SK-N-SH (cell line): ENCODE data around the gene GPC5. TPM values are rescaled to one million over a fixed set of nuclear protein-coding genes. Genes with fewer than 3 reads are reported as not detected.
A peak's percentile ranks its signal among the peaks of the same experiment; 100 is the strongest.

Experiments used
- CTCF ChIA-PET: fragments of 300-600, 350-600 bp; formaldehyde crosslinking; extraction: SDS; loops from one replicate; lab custom pipeline; 2021; lab: Yijun Ruan, JAX
- POLR2A ChIA-PET: fragments of 350-600 bp; sonication (Branson Sonifier 250); formaldehyde crosslinking; extraction: SDS; loops from one replicate; lab custom pipeline; 2020; ENCODE audit warnings: antibody characterized with exemption, inconsistent platforms; lab: Yijun Ruan, JAX
- DNase-seq: peaks from one replicate; pipeline ENCODE4 v3.0.0; 2012
- H2AFZ ChIP-seq: fragments of 200-600 bp; sonication (generic); 2 replicates; pipeline ENCODE4 v1.8.1; 2016; ENCODE audit warnings: antibody characterized with exemption, mild to moderate bottlenecking, low read depth
- H3F3A ChIP-seq: fragments of 200-600 bp; sonication (generic); replicated peaks from 2 replicates; pipeline ENCODE3; 2016; ENCODE audit warnings: antibody characterized with exemption, mild to moderate bottlenecking; ENCODE audit not compliant: insufficient read depth
- H3K27ac ChIP-seq, 2 experiments: fragments of 200-500 bp in 1 of 2; fragments of 200-600 bp in 1 of 2; sonication (Bioruptor generic) in 1 of 2; sonication (generic), shearing (Covaris generic) in 1 of 2; 2 replicates each; pipeline versions ENCODE4 v1.5.1 to v1.6.1; 2014 to 2016; ENCODE audit warnings: low read depth in 2 of 2, inconsistent platforms in 1 of 2, low read length in 1 of 2, mild to moderate bottlenecking in 1 of 2, mixed read lengths in 1 of 2
- H3K27me3 ChIP-seq: fragments of 200-600 bp; sonication (generic), shearing (Covaris generic); 2 replicates; pipeline ENCODE4 v1.6.1; 2016; ENCODE audit warnings: mixed run types; ENCODE audit not compliant: insufficient read depth
- H3K36me3 ChIP-seq, 2 experiments: fragments of 200-500 bp in 1 of 2; fragments of 200-600 bp in 1 of 2; sonication (Bioruptor generic) in 1 of 2; sonication (generic) in 1 of 2; replicated peaks in 1 of 2; 2 replicates each; pipeline versions ENCODE3 to v1.5.1; 2014 to 2016; ENCODE audit warnings: low read length in 1 of 2, mild to moderate bottlenecking in 1 of 2; ENCODE audit not compliant: insufficient read depth in 2 of 2, control insufficient read depth in 1 of 2
- H3K4me1 ChIP-seq, 2 experiments: fragments of 200-500 bp in 1 of 2; fragments of 200-600 bp in 1 of 2; sonication (Bioruptor generic) in 1 of 2; sonication (generic), shearing (Covaris generic) in 1 of 2; 2 replicates each; pipeline versions ENCODE4 v1.5.1 to v1.6.1; 2014 to 2016; ENCODE audit warnings: low read depth in 1 of 2, low read length in 1 of 2, mixed run types in 1 of 2; ENCODE audit not compliant: insufficient read depth in 2 of 2, control insufficient read depth in 1 of 2
- H3K4me2 ChIP-seq: fragments of 200-600 bp; sonication (generic), shearing (Covaris generic); 2 replicates; pipeline ENCODE4 v1.6.1; 2017; ENCODE audit warnings: mixed run types
- H3K4me3 ChIP-seq, 2 experiments: fragments of 200-500 bp in 1 of 2; fragments of 200-600 bp in 1 of 2; sonication (Bioruptor generic) in 1 of 2; sonication (generic), shearing (Covaris generic) in 1 of 2; 2 replicates each; pipeline versions ENCODE4 v1.5.1 to v1.8.1; 2014 to 2016; ENCODE audit warnings: low read depth in 2 of 2, inconsistent platforms in 1 of 2, low read length in 1 of 2, mild to moderate bottlenecking in 1 of 2, mixed read lengths in 1 of 2, moderate library complexity in 1 of 2
- H3K79me2 ChIP-seq: fragments of 200-600 bp; sonication (generic); 2 replicates; pipeline ENCODE4 v1.8.1; 2017; ENCODE audit warnings: mild to moderate bottlenecking; ENCODE audit not compliant: insufficient read depth
- H3K9ac ChIP-seq: fragments of 200-600 bp; sonication (generic); 2 replicates; pipeline ENCODE4 v1.6.1; 2017; ENCODE audit warnings: mixed run types
- H3K9me2 ChIP-seq: fragments of 200-600 bp; sonication (generic); 2 replicates; pipeline ENCODE4 v1.6.1; 2017; ENCODE audit warnings: mixed run types
- H3K9me3 ChIP-seq: fragments of 200-600 bp; sonication (generic); 2 replicates; pipeline ENCODE4 v1.6.1; 2017; ENCODE audit warnings: mixed run types, mild to moderate bottlenecking, moderate library complexity
- H4K20me1 ChIP-seq: fragments of 200-600 bp; sonication (generic); 2 replicates; pipeline ENCODE4 v1.6.1; 2017; ENCODE audit warnings: mild to moderate bottlenecking, mixed run types; ENCODE audit not compliant: insufficient read depth
- CHD2 ChIP-seq: fragments of 150-350 bp; IDR thresholded peaks from 2 replicates; pipeline ENCODE4 v1.6.1; 2018; ENCODE audit warnings: low read length; ENCODE audit not compliant: partially characterized antibody
- EZH2phosphoT487 ChIP-seq: fragments of 200-600 bp; sonication (generic); IDR thresholded peaks from 2 replicates; pipeline ENCODE4 v1.6.1; 2017; ENCODE audit warnings: low read depth, mixed run types, mild to moderate bottlenecking, antibody characterized with exemption, moderate library complexity, borderline replicate concordance
- FOXJ3 ChIP-seq: sonication (generic); formaldehyde crosslinking; IDR thresholded peaks from 2 replicates; pipeline ENCODE4 v1.5.1; 2020; ENCODE audit warnings: mild to moderate bottlenecking, missing genetic modification reagents
- GATA2 ChIP-seq: sonication (generic); formaldehyde crosslinking; IDR thresholded peaks from 2 replicates; pipeline ENCODE4 v1.5.0; 2020; ENCODE audit warnings: mild to moderate bottlenecking, missing genetic modification reagents
- IRF3 ChIP-seq: fragments of 150-350 bp; IDR thresholded peaks from 2 replicates; pipeline ENCODE4 v1.6.1; 2016; ENCODE audit warnings: mild to moderate bottlenecking, low read depth, low read length
- JUND ChIP-seq: IDR thresholded peaks from 2 replicates; pipeline ENCODE4 v1.4.0; 2012
- MAX ChIP-seq: IDR thresholded peaks from 2 replicates; pipeline ENCODE4 v1.4.0; 2012; ENCODE audit warnings: low read depth
- MEF2A ChIP-seq: IDR thresholded peaks from 2 replicates; pipeline ENCODE4 v1.4.0; 2012; ENCODE audit warnings: low read depth, borderline replicate concordance
- MXI1 ChIP-seq: IDR thresholded peaks from 2 replicates; pipeline ENCODE4 v1.6.1; 2012; ENCODE audit warnings: mild to moderate bottlenecking, low read depth, low read length, improper control_type of control experiment
- NFIC ChIP-seq: IDR thresholded peaks from 2 replicates; pipeline ENCODE4 v1.4.0; 2012; ENCODE audit warnings: borderline replicate concordance
- PBX3 ChIP-seq: IDR thresholded peaks from 2 replicates; pipeline ENCODE4; 2012
- POLR2AphosphoS5 ChIP-seq: IDR thresholded peaks from 2 replicates; pipeline ENCODE4 v1.6.1; 2012; ENCODE audit warnings: low read depth, low read length
- RAD21 ChIP-seq: IDR thresholded peaks from 2 replicates; pipeline ENCODE4 v1.6.1; 2012; ENCODE audit warnings: mild to moderate bottlenecking, low read length
- RCOR1 ChIP-seq: fragments of 150-350 bp; IDR thresholded peaks from 2 replicates; pipeline ENCODE4 v1.6.1; 2017; ENCODE audit warnings: antibody characterized with exemption, low read length
- RXRA ChIP-seq: IDR thresholded peaks from 2 replicates; pipeline ENCODE4 v1.4.0; 2012; ENCODE audit warnings: low read depth, mild to moderate bottlenecking, borderline replicate concordance
- SIN3A ChIP-seq: IDR thresholded peaks from 2 replicates; pipeline ENCODE4 v1.6.1; 2012; ENCODE audit warnings: low read depth, mild to moderate bottlenecking, low read length, moderate library complexity, borderline replicate concordance
- SMC3 ChIP-seq: IDR thresholded peaks from 2 replicates; pipeline ENCODE4 v1.6.1; 2012; ENCODE audit warnings: low read depth, low read length, improper control_type of control experiment
- TCF12 ChIP-seq: IDR thresholded peaks from 2 replicates; pipeline ENCODE4 v1.4.0; 2012
- USF1 ChIP-seq: IDR thresholded peaks from 2 replicates; pipeline ENCODE4 v1.4.0; 2012; ENCODE audit warnings: low read depth, borderline replicate concordance
- USF2 ChIP-seq: fragments of 150-350 bp; IDR thresholded peaks from 2 replicates; pipeline ENCODE4 v1.6.1; 2017; ENCODE audit warnings: antibody characterized with exemption, low read length, low read depth, borderline replicate concordance
- YY1 ChIP-seq: IDR thresholded peaks from 2 replicates; pipeline ENCODE4 v1.4.0; 2012; ENCODE audit warnings: low read depth, mild to moderate bottlenecking
- ZBTB33 ChIP-seq: IDR thresholded peaks from 2 replicates; pipeline ENCODE4 v1.4.0; 2012; ENCODE audit warnings: low read depth, borderline replicate concordance
- polyA plus RNA-seq, 3 experiments: library from polyadenylated mRNA; depleted of rRNA; stranded (reverse); fragments of >200 nt; gene quantifications; 2 replicates each; pipeline ENCODE4 v1.2.3, GENCODE V29; 2012

GPC5 gene
- polyA plus RNA-seq, 1 of the 3 experiments (the other 2 are of a cell fraction): 0.03 TPM

- no peak for TF ChIP-seq IRF3
- no peak for TF ChIP-seq USF1
- peak; percentile 43; the same call in 1 of the 2 replicates for TF ChIP-seq SMC3
- no peak for TF ChIP-seq TCF12
- no peak for TF ChIP-seq USF2
- no peak for TF ChIP-seq JUND
- TF ChIP-seq RXRA: no peak
- TF ChIP-seq RAD21: peak; percentile 83
- no peak for TF ChIP-seq PBX3
- TF ChIP-seq RCOR1: no peak
- TF ChIP-seq POLR2AphosphoS5: no peak
- no peak for TF ChIP-seq NFIC
Observed at GRCh38 chr13:91817250-91817649, 418.8 kb downstream of the GPC5 start (continued).

- Histone ChIP-seq H3K9ac (no peak overlapping the region), H3K36me3 (no peaks in the 10 kb centered on the region), H3K4me2 (no peak overlapping the region), H3K4me1 (no peaks in the 10 kb centered on the region), H3F3A (no peaks in the 10 kb centered on the region), H2AFZ (no peak overlapping the region), H3K4me3 (no peak overlapping the region), H3K27ac (no peak overlapping the region), H3K27me3 (no peaks in the 10 kb centered on the region), H3K9me2 (no peaks in the 10 kb centered on the region), H3K9me3 (no peaks in the 10 kb centered on the region; the same call in 1 of the 2 replicates), H4K20me1 (no peaks in the 10 kb centered on the region), H3K79me2 (no peaks in the 10 kb centered on the region)
- ChIA-PET CTCF (no interaction called here), POLR2A (no interaction called here)
- DNase-seq: no peak
- TF ChIP-seq GATA2 (CRISPR knock-in tag): no peak
- no peak for TF ChIP-seq FOXJ3 (CRISPR knock-in tag)
- TF ChIP-seq SIN3A: no peak
- no peak for TF ChIP-seq PBX3
- TF ChIP-seq RAD21: no peak
- no peak for TF ChIP-seq NFIC
- TF ChIP-seq ZBTB33: no peak
- TF ChIP-seq CHD2: no peak
- no peak for TF ChIP-seq USF1
- TF ChIP-seq MXI1: no peak
- TF ChIP-seq MAX: no peak
- TF ChIP-seq RCOR1: no peak
- no peak for TF ChIP-seq EZH2phosphoT487
- TF ChIP-seq YY1: no peak
- TF ChIP-seq USF2: no peak
- no peak for TF ChIP-seq MEF2A
Observed at GRCh38 chr13:91824416-91824815, 426.0 kb downstream of the GPC5 start.
